GM21723 (cell line): ENCODE results near the gene ATP7A.
"Not testable (repeated sequence)": the region's sequence is repeated elsewhere in the genome, so short reads cannot be mapped to it uniquely, and the experiment has no call there.

Experiments
- ATAC-seq: cut with Tn5 transposase; IDR thresholded peaks from one replicate; pipeline ENCODE4 v1.9.1; 2021; ENCODE audit warnings: mild to moderate bottlenecking, moderate library complexity; ENCODE audit not compliant: unreplicated experiment

ATP7A gene

DNA sequence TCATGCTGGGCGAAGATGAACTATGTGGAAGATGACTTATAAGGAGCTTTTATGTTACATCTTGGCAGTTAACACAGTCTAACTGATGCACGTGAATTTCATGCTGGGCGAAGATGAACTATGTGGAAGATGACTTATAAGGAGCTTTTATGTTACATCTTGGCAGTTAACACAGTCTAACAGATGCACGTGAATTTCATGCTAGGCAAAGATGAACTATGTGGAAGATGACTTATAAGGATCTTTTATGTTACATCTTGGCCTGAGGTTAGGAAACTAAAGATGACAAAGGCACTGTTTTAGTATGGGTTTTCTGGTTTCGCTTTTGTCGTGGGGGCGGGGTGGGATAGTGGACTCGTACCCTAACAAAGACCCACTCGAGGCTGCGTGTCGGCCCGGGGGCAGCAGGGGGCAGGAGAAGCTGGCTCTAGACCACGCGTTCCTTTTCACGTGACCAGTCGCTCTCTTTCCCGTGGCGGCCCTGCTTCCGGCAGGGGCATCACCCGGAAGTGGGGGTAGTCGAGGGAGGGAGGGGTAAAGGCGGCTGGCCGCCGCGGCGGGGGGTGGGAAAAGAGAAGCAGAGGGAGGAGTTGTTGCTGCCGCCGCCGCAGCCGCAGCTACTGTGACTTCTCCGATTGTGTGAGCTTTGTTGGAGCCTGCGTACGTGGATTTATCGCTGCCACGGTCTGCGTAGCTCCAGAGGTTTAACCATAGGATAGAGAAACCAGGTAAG, at the start of gene ATP7A:
TSS of gene ATP7A (plus strand) at position 586 of the 733 bp plus-strand sequence. CDS start 60,949 bp downstream, outside the sequence.
- peak; percentile 92 for ATAC-seq

- no peak for ATAC-seq
Observed at GRCh38 chrX:77875372-77875771, 35.1 kb upstream of the ATP7A start.

DNA sequence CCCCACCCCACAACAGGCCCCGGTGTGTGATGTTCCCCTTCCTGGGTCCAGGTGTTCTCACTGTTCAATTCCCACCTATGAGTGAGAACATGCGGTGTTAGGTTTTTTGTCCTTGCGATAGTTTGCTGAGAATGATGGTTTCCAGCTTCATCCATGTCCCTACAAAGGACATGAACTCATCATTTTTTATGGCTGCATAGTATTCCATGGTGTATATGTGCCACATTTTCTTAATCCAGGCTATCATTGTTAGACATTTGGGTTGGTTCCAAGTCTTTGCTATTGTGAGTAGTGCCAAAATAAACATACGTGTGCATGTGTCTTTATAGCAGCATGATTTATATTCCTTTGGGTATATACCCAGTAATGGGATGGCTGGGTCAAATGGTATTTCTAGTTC, 29.1 kb upstream of the ATP7A start:
- not testable (repeated sequence) for ATAC-seq

DNA sequence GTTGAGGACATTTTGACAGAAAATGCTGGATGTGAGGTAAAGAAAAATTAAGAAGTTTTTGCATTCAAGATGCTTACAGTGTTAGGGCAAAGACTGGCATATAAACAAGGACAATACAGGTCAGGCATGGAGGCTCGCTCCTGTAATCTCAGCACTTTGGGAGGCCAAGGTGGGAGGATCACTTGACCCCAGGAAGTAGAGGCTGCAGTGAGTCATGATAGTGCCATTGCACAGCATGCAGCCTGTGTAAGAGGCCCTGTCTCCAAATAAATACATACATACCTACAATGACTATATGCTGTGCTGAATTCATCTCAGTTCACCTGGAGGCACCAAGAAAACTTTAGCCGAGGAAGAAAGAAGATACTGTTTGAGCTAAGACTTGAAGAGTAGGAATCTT, 17.6 kb upstream of the ATP7A start:
- ATAC-seq: no peak

DNA sequence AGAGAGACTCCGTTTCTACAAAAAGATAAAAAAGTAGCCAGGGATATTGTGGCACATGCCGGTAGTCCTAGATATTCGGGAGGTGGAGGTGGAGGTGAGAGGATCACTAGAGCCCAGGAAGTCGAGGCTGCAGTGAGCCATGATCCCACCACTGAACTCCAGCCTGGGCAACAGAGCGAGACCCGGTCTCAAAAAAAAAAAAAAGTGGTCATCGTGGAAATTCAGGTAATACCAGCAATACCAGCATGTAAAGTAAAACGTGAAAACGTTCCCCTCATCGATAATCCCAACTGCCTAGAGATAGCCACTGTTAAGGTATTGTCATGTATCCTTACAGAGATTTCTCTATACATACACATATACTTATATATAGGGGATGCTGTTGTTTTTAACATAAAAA, 16.8 kb upstream of the ATP7A start:
- ATAC-seq: no peak

- ATAC-seq: peak; percentile 91
Observed at GRCh38 chrX:77894921-77895886, 15.3 kb upstream of the ATP7A start, which contains the start of gene MAGT1. Gene MAGT1 (minus strand): TSS chrX:77895435. CDS start chrX:77895410, 25 bp downstream.

GRCh38 chrX:77899081-77899828, 11.2 kb upstream of the ATP7A start, which contains the start of gene COX7B:
Gene COX7B (plus strand): TSS chrX:77899468. CDS start chrX:77899554, 86 bp downstream.
- peak; percentile 67 for ATAC-seq

DNA sequence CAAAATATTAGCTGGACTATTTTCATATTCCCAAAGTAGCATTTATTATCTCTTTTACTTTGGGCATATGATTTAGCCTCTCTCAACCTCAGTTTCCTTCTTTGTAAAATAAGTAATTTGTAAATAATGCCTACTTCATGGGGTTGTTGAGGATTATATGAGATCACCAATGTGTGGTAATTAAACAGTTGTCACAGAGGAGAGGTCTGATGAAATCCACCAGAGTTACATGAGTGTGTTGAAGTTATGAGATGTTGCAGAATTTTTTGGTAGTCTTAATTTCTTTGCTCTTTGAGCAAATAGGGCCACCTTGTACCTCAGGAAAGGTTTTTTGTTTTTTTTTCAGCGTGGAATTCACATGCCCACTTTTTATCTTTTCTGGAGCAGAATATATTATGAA, 9.8 kb upstream of the ATP7A start:
- ATAC-seq: no peak

DNA sequence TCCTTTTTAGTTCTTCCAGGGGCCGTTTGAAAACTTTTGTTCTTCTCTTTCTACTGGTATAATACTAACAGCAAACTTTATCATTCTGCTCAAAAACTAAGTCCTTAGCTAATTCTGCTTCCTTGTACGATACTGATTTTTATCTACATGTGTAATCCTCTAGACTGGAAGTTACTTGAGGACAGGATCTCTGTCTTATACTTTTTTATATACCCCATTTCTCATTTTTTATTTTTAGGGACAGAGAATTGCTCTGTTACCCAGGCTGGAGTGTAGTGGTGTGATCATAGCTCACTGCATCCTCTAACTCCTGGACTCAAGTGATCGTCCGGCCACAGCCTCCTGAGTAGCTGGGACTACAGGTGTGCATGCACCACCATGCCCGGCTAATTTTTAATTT, 9.0 kb upstream of the ATP7A start:
- ATAC-seq: no peak

DNA sequence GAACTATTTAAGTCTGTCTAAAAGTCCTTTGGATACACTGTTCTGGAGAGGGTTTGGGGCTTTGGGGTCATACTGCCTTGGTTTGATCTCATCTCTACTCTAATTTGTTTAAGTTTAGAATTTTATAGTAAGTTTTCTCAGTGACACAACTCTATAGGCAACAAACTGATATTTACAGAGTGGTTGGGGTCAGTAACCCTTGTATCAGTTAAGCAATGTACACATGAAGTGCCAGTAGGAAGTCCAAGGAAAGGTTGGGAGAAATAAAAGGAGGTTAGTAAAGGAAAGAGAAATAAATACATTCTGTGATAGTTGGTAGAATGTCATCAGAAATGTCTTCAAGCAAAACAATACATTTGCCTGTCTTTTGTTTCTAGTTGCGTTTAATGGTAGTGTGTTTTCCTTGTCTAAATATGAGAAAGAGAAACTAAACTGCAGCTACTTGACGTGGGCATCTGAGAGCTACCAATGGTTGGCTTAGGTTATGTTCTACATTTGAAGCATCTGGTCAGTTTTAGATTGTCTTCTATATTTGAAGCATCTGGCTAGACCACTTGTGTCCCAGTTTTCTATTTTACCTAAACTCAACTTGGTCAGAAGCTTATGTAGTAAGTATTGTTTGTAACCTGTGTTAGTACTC, 6.9 kb downstream of the ATP7A start:
- peak; percentile 53 for ATAC-seq

GRCh38 chrX:77918568-77918967, 8.1 kb downstream of the ATP7A start:
- ATAC-seq: no peak

- not testable (repeated sequence) for ATAC-seq
Observed at GRCh38 chrX:77919370-77919769, 8.9 kb downstream of the ATP7A start.

DNA sequence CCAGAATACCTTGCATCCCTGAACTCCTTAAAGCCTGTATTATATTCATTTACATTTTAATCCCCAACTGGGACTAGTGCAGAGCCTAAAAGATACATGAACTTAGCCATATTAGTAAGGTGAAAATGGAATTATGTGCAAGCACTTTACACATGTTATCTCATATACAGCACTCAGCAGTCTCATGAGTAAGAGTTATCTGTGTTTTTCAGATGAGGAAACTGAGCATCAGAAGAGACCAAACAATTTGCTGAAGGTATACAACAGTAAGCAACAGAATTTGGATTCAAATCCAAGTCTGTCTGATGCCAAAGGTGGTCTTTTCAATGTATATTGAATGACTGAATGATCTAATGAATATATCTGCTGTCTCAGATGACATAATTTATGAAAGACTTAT, 12.3 kb downstream of the ATP7A start:
- no peak for ATAC-seq

GRCh38 chrX:77924320-77924859, 13.9 kb downstream of the ATP7A start:
- no peak for ATAC-seq

DNA sequence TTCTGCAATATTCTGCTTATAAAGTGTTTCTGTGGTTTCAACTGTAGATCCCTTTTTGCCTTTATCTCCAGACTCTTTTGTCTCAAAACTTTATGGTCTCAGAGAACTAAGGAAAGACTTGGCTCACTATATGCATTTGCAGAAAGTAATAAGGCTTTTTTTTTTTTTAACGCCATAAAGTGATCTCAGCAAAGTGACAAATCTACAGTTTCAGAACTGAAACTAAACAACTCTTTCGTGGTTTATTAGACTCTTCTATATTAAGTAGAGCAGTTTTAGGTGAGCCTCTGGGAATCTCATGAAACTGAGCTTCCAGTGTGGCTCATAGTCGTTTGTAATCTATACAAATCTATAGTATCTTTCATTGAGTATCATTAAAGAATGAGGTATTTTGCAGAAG, 15.3 kb downstream of the ATP7A start:
- ATAC-seq: peak; percentile 54

DNA sequence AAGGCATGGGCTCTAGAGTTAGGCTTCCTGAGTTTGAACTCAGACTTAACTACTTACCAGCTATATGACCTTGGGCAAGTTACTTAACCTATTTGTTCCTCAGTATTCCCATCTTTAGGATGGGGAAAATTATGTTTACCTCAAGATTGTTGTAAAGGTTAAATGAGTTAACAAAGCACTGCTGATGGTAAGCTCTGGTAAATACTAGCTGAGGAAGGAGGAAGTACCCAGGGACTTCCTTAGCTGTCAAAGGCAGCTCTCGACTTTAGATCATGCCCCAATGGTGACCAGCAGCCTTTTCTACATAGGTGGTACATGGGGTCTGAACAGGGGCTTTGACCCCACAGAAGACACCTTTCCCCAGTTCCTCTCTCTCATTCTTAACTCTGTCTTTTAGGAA, 20.1 kb downstream of the ATP7A start:
- ATAC-seq: no peak

- no peak for ATAC-seq
Observed at GRCh38 chrX:77935886-77936285, 25.4 kb downstream of the ATP7A start.

DNA sequence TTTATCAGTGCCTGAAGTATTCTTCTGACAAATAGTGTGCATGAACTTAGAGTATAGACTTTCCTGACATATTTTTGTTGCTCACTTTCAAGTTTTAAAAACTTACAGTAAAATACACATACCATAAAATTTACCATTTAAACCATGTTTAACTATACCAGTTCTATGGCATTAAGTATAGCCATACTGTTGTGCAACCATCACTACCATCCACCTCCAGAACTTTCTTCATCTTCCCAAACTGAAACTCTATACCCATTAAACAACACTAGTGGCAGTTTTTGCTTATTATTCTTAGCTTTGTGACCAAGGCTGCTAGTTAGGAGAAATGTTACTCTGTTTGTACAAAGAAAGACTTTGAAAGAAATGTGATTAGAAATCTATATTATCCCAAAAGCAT, 25.8 kb downstream of the ATP7A start:
- ATAC-seq: no peak

GRCh38 chrX:77937291-77937690, 26.8 kb downstream of the ATP7A start:
- no peak for ATAC-seq

GRCh38 chrX:77938083-77938680, 27.7 kb downstream of the ATP7A start:
- ATAC-seq: no peak
